ENCODE data around the gene SESTD1.

Gene SESTD1

DNA sequence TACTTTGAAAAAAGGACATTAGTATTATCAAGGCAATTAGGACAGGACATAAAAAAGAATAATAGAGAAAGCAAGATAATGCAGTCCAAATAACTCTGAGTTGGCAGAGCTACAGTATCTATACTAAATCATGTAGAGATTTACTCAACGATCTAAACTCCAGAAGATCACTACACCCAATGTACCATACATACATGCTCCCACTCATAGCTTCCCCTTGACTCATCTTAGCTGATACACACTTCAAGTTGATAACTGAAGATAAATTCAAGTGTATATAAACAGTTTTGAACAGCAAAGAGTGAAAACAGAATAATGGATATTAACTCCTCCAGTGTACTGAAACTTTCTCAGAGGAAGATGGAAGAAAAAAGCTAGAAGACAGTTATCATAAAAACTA, 78.5 kb downstream of the SESTD1 start:
- no peak for TF ChIP-seq CTCF (conservative IDR thresholded peaks at IDR 0.05; ENCODE audit: low read depth, low read length)
- DNase-seq (ENCODE audit: low read depth): no peak
- H3K4me3 ChIP-seq (ENCODE audit: low read length): no peak overlapping the region

- no peak for DNase-seq (ENCODE audit: low read depth)
- TF ChIP-seq CTCF (conservative IDR thresholded peaks at IDR 0.05; ENCODE audit: low read depth, low read length): no peak
- no peak overlapping the region for H3K4me3 ChIP-seq (ENCODE audit: low read length)
These were observed 80.0 kb downstream of the SESTD1 start for GRCh38 chr2:179184610-179185009.

- TF ChIP-seq CTCF (conservative IDR thresholded peaks at IDR 0.05; ENCODE audit: low read depth, low read length): no peak
- DNase-seq (ENCODE audit: low read depth): no peak
- no peak overlapping the region for H3K4me3 ChIP-seq (ENCODE audit: low read length)
These were observed 83.6 kb downstream of the SESTD1 start for GRCh38 chr2:179181002-179181401.

DNA sequence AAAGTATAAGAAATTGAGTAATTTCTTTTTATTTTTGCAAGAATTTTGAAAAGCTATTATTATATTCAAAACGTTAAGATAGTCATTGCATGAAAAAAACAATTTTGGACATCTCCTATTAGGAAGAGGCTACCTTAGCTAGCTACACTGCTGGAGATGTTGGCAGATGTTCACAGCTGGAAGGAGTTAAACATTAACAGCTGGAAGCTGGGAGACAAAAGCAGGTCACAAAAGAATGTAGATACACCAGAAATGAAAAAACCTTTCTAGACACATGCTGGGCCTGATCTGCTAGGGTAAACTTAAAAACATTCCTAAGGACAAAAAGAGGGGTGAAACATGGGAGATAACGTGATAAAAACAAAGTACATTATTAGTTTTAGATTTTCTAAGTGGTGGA, 84.4 kb downstream of the SESTD1 start:
- H3K4me3 ChIP-seq (ENCODE audit: low read length): no peak overlapping the region
- TF ChIP-seq CTCF (conservative IDR thresholded peaks at IDR 0.05; ENCODE audit: low read depth, low read length): no peak
- no peak for DNase-seq (ENCODE audit: low read depth)

- no peak for TF ChIP-seq CTCF (conservative IDR thresholded peaks at IDR 0.05; ENCODE audit: low read depth, low read length)
- DNase-seq (ENCODE audit: low read depth): no peak
- H3K4me3 ChIP-seq (ENCODE audit: low read length): no peak overlapping the region
These were observed 84.9 kb downstream of the SESTD1 start for GRCh38 chr2:179179719-179180118.

GRCh38 chr2:179177694-179178093, 86.9 kb downstream of the SESTD1 start:
- no peak for DNase-seq (ENCODE audit: low read depth)
- no peak overlapping the region for H3K4me3 ChIP-seq (ENCODE audit: low read length)
- TF ChIP-seq CTCF (conservative IDR thresholded peaks at IDR 0.05; ENCODE audit: low read depth, low read length): no peak

- TF ChIP-seq CTCF (conservative IDR thresholded peaks at IDR 0.05; ENCODE audit: low read depth, low read length): no peak
- H3K4me3 ChIP-seq (ENCODE audit: low read length): no peak overlapping the region
- DNase-seq (ENCODE audit: low read depth): no peak
These were observed 90.4 kb downstream of the SESTD1 start for GRCh38 chr2:179174240-179174639.

Data from retinal pigment epithelial cell (primary cell).